H1 (cell line): ENCODE data around the gene BRINP3.

Source experiments
- ASH2L ChIP-seq: fragments of 200-600, 300-600 bp; sonication (generic); IDR thresholded peaks from one replicate; pipeline ENCODE4 v1.7.1; 2017; ENCODE audit warnings: low read length
- BACH1 ChIP-seq: IDR thresholded peaks from 2 replicates; pipeline ENCODE4 v1.6.1; 2012; ENCODE audit warnings: low read length, improper control_type of control experiment
- CTCF ChIP-seq, 3 experiments: IDR thresholded peaks; 1 replicate in 2 of 3; 2 replicates in 1 of 3; pipeline versions ENCODE4 v1.5.1 to v1.6.1; 2011; ENCODE audit warnings: low read length in 3 of 3, mild to moderate bottlenecking in 3 of 3, inconsistent platforms in 2 of 3, low read depth in 1 of 3, moderate library complexity in 1 of 3; ENCODE audit not compliant: insufficient read depth in 1 of 3; ENCODE audit errors: control extremely low read depth in 1 of 3
- EZH2 ChIP-seq: fragments of 200-600 bp; sonication (generic); IDR thresholded peaks from 2 replicates; pipeline ENCODE4 v1.7.1; 2012; ENCODE audit warnings: low read depth, mild to moderate bottlenecking, moderate library complexity, low read length, inconsistent platforms; ENCODE audit not compliant: severe bottlenecking
- KDM1A ChIP-seq: fragments of 200-600, 300-600 bp; sonication (generic); IDR thresholded peaks from 2 replicates; pipeline ENCODE4 v1.7.1; 2016; ENCODE audit warnings: mild to moderate bottlenecking, low read length, borderline replicate concordance
- MAX ChIP-seq: IDR thresholded peaks from 2 replicates; pipeline ENCODE4 v1.6.1; 2012; ENCODE audit warnings: inconsistent platforms
- POLR2AphosphoS5 ChIP-seq: IDR thresholded peaks from 2 replicates; pipeline ENCODE4 v1.6.1; 2011; ENCODE audit warnings: low read depth, low read length
- RFX5 ChIP-seq: IDR thresholded peaks from 2 replicates; pipeline ENCODE4 v1.6.1; 2011; ENCODE audit warnings: low read depth, low read length, improper control_type of control experiment, borderline replicate concordance
- YY1 ChIP-seq: IDR thresholded peaks from 2 replicates; pipeline ENCODE4 v1.6.1; 2011; ENCODE audit warnings: low read depth, mild to moderate bottlenecking, low read length

GRCh38 chr1:190365283-190365682 is 112.4 kb downstream of the BRINP3 start:
- TF ChIP-seq BACH1 (no peak), YY1 (no peak), CTCF (IDR thresholded peaks at IDR 0.05; ENCODE audit: control extremely low read depth in 1 of 3, insufficient read depth in 1 of 3, low read depth in 1 of 3, low read length in 3 of 3) (no peak), RFX5 (no peak), KDM1A (no peak), POLR2AphosphoS5 (no peak), MAX (no peak), EZH2 (no peak), ASH2L (no peak)
